RKO (cell line): ENCODE results near the gene ARAP3.
"Not testable (repeated sequence)": the region's sequence is repeated elsewhere in the genome, so short reads cannot be mapped to it uniquely, and the experiment has no call there.

Experiments used
- DNase-seq: peaks from one replicate; pipeline ENCODE4 v3.0.0-alpha.2; 2016; ENCODE audit warnings: low spot score

The ARAP3 gene, protein sequence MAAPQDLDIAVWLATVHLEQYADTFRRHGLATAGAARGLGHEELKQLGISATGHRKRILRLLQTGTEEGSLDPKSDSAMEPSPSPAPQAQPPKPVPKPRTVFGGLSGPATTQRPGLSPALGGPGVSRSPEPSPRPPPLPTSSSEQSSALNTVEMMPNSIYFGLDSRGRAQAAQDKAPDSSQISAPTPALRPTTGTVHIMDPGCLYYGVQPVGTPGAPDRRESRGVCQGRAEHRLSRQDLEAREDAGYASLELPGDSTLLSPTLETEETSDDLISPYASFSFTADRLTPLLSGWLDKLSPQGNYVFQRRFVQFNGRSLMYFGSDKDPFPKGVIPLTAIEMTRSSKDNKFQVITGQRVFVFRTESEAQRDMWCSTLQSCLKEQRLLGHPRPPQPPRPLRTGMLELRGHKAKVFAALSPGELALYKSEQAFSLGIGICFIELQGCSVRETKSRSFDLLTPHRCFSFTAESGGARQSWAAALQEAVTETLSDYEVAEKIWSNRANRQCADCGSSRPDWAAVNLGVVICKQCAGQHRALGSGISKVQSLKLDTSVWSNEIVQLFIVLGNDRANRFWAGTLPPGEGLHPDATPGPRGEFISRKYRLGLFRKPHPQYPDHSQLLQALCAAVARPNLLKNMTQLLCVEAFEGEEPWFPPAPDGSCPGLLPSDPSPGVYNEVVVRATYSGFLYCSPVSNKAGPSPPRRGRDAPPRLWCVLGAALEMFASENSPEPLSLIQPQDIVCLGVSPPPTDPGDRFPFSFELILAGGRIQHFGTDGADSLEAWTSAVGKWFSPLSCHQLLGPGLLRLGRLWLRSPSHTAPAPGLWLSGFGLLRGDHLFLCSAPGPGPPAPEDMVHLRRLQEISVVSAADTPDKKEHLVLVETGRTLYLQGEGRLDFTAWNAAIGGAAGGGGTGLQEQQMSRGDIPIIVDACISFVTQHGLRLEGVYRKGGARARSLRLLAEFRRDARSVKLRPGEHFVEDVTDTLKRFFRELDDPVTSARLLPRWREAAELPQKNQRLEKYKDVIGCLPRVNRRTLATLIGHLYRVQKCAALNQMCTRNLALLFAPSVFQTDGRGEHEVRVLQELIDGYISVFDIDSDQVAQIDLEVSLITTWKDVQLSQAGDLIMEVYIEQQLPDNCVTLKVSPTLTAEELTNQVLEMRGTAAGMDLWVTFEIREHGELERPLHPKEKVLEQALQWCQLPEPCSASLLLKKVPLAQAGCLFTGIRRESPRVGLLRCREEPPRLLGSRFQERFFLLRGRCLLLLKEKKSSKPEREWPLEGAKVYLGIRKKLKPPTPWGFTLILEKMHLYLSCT (N-terminal part only)

DNA sequence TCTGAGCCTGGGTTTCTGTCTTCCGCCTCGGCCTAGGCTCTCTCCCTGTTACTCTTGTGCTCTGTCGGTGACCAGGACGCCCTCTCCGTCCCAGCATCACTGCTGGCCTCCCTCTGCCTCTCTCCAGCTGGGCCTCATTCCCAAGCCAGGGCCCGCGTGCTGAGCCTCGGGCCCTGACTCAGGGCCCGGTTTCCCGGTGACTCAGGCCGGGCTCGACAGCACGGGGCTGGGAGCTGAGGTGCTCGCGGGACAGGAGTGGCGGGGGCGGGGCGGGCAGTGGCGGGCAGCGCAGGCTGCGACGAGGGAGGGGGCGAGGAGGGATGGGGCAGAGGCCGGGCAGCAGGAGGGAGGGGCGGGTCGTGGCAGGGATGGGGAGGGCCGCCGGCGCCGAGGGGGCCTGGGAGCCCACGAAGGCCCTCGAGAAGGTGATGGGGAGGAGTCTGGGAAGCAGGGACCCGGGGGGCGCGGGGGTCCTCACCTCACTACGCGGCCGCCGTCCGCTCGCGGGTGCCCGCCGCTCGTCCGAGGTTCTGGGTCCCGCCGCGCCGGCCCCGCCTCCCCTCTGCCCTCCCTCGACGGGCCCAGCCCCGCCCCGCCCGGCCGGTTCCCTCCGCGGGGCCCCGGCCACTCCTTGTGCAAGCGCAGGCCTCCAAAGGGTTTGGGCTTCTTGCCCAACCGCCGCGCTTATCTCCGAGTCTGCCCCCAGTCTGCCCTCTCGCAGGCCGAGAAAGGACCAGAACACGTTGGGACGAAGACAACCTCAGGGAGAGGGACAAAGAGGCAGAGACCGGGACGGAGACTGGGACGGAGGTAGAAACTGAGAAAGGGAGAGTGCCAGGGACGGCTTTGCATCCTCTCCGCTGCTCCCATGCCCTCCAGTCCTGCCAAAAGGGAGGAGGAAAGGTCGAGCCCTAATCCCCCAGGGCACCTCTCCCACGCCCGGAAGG is at the start of gene ARAP3:
Gene ARAP3, minus strand, starts transcription at position 536 of the 947 bp plus-strand sequence. CDS start 1,744 bp downstream, outside the sequence.
- peak; percentile 91 for DNase-seq

DNA sequence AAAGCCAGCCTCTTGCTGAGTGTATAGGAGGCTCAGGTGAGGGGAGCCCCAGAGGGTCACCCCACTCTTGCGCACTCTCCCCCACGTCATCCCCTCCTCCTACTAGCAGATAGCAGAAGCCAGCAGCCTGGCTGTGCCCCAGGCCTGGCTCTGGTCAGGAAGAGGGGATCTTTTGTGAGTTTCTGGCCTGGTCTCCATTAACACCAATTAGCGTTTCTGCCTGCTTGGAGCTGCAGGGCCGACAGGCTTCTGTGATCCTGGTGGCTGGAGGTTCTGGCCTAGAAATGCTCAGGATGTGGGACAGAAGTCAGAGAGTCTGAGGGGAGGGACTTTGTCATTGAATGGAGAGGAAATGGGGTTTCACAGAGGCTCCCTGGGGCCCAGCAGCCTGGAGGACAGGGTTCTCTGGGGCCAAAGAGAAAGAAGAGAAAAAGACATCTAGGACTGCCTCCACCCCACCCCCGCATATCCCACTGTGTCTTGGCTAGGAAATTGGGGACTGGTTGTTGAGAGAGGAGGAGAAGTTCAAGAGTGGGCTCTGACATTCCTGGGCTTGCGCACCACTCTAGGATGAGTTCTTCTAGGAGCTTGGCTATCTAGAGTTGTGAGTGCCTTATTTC is 47.5 kb upstream of the ARAP3 start:
- DNase-seq: no peak

DNA sequence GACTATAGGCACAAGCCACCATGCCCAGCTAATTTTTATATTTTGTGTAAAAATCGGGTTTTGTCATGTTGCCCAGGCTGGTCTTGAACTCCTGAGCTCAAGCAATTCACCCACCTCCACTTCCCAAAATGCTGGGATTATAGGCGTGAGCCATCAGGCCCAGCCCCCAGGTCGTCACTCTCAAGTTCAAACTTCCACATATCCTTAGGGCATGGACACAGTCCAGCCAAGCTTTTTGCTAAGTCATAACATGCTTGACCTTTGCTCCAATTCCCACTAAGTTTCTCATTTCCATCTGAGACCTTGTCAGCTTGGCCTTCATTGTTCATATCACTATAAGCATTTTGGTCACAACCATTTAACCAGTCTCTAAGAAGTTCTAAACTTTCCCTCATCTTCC is 43.9 kb upstream of the ARAP3 start:
- no peak for DNase-seq

DNA sequence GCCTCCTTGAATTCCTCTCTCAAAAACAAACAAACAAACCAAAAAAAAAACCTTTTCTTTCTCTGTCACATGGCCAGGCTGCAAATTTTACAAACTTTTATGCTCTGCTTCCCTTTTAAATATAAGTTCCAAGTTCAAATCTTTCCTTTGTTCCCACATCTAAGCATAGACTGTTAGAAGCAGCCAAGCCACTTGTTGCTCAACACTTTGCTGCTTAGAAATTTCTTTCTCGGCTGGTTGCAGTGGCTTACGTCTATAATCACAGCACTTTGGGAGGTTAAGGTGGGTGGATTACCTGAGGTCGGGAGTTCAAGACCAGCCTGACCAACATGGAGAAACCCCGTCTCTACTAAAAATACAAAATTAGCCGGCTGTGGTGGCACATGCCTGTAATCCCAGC is 43.1 kb upstream of the ARAP3 start:
- DNase-seq: not testable (repeated sequence)

DNA sequence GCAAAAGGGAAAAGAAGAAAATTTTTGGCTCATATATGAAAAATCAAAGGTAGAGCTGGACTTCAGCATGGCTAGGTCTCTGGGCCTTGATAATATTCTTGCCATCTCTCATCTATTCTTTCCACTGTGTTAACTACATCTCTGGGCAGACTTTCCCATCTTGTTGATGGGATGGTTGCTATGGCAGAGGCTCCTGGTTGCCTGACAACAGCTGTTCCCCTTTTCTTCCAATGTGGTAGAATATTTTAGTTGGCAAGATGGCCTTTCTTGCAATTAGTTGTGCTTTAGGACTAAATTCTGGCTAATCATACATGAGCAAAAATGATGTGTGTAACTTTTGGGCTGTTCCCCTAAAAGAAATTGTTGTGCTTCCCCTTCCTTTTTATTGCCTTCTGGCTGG is 40.2 kb upstream of the ARAP3 start:
- no peak for DNase-seq

DNA sequence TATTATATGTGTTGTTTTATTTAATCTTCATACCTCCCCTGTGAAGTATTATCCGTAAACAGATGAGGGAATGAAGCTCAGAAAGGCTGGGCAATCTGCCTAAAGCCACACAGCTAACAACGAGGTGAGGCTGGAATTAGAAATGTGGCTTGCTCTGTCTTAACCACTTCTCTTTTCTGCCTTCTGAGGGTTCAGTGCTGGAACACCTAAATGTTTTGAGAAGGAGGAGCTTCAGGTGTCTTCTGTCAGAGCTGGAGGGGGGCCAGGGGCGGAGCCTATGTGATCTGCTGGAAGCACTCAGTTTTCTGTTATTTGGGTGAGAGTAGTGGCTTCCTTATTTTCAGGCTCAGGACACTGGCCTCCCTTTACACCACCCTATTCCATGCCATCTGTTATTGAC is 35.0 kb upstream of the ARAP3 start:
- DNase-seq: no peak

DNA sequence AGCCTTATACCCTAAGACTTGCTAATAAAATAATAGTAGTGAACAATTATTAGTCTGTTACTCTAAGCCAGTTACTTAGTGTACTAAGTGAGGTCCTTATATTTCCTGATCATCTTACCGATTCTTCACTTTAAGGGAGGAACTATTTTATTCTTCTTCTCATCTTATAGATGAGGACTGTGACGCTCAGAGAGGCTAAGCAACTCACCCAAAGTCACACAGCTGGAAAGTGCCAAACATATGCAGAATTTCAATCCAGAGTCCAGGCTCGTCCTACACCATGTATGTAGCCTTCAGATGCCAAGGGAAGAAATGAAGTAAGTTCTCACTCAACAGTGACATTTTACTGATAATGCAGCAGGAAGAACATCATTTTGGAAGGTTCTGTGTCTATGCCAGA is 34.4 kb upstream of the ARAP3 start:
- no peak for DNase-seq

DNA sequence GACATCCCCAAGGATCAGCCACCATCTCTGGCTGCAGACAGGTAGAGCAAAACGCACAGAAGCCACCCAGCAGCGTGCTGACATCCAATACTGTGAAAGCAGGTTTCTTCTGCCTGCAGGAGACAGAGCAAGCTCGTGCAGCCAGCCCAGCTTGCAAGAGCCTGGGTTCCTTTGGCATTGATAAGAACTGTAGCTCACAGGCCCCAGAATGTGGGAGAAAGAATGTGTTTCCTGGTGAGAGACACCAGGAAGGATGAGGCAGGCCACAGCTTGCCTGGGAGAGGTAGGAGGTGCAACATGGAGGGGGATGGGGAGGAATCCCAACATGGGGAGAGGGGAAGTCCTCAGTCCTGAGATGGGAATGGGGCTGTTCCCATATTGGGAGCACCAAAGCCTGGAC is 34.0 kb upstream of the ARAP3 start:
- no peak for DNase-seq

DNA sequence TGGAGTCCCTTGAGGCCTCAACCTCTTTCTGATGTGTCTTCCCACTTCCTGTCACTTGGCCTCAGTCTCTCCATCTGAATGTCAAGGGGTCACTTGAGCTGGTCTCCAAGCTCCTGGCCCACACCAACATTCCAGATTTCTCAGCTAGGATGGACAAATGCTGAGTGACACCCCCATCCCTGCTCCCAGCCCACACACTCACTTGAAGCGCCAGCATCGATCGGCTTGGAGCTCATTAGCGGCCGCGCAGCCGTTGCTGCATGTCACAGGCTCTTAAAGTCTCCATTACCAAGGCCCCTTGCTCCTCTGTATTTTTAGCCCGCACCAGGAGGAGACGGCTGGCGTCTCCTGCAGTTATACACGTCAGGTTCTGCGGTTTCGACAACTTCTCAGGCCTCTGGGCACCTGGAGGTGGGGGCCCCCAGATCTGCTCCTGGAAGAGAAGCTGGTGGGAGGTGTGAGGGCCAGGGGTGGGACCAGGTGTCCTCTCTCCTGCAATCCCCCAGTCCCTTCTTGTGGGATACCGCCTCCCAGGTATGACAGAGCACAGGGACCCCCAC is 33.4 kb upstream of the ARAP3 start:
- no peak for DNase-seq

DNA sequence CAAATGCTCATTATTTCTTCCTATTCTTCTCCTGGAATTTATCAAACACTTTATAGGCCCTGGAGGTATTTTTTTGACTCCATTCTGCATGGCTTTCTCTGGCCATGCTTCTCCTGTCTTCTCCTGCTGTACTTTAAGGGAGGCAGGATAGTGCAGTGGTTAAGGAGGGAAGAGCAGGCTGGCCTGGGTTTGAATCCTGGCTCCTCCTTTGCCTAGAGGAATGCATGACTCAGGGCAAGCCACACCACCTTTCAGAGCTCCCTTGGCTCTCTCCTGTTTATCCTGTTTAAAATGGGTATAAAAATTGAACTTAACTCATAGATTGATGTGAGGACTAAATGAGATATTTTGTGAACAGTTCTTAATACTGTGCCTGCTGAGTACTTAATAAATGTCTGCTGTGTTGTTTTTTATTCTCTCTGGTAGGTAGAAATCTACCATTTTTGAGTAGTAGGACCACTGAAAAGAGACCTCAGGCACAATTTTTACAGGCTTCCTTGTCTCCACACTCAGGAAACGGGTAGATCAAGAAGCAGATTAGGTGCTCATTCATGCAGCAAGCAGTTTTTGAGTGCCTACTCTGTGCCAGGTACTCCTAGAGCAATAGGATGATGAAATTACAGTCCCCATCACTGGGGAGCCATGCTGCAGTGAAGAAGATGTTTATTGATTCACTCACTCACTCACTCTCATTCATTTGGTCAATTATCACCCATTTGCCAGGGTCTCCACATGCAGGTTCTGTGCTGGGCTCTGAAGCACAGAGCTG is 32.7 kb upstream of the ARAP3 start:
- DNase-seq: peak; percentile 18

DNA sequence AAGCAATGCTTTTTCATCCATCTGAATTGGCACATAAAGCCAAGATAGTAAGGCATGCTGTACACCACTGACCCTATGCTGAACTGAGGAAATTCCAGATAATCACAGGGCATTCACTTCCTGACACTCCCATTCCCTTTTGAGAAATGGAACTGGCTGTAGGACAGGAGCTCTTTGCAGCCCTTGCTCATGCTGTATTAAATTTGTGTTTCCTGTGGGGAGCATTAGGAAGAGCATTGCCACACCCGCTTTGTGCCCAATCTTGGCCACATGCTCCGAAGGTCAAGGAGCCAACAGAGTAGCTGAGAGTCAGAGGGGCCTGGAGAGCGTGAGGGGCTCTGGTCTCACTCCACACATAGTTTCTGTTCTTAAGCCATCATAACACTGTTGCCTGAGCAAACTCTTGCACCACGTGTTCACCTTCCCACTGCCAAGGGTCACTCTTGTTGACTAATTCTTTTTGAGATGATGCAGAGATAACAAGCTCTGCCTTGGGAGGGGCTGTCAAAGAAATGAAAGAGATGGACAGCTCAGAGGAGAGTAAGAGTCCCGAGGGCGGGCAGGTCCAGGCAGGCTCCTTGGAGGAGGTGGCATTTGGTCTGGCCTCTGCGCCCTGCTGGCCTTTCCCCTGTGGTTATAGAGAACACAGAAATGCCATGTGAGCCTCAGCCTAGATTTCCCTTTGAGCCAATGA is 31.7 kb upstream of the ARAP3 start:
- no peak for DNase-seq

DNA sequence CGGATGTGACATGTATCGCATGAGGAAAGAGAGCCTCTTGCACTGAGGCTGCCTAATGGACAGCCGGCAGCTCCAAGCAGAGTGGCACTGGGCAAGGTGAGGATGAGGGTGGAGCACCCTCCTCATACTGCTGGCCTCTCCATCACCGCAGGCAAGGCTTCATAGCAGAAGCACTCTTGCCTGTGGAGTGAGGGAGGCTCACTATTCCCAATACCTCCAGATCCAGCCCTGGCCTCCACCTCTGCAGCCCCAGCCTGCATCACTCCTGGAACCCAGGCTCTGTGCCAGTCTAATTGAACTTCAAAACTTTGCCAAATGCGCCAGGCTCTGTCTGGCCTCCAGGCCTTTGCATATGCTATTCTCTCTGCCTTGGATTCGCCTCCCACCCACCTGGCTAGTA is 29.7 kb upstream of the ARAP3 start:
- DNase-seq: no peak

DNA sequence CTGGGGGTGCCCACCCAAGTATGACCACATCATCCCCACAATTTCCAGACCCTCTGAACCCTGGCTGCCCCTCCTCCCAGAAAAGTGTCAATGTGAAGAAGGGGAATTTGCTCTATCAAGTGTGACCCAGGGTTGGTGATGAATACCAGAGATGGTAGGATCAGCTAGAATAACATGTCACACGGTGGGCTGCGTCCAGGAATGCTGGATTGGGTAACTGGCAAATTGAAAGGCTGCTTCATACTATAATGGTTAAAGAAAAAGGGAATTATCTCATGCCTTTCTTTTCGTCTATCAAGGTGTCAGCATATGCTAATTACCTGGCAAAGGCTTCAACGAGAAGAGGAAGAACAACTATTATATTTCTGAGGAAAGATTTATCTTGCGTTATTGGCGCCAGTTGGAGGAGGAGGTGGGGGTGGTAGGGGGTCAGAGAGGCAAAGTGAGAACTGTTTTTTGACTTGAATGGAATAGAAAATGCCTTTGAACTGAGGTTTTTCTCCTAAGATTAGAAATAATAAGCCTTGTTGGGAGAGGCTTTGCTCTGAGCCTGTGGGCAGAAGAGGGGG is 27.8 kb upstream of the ARAP3 start:
- DNase-seq: no peak

DNA sequence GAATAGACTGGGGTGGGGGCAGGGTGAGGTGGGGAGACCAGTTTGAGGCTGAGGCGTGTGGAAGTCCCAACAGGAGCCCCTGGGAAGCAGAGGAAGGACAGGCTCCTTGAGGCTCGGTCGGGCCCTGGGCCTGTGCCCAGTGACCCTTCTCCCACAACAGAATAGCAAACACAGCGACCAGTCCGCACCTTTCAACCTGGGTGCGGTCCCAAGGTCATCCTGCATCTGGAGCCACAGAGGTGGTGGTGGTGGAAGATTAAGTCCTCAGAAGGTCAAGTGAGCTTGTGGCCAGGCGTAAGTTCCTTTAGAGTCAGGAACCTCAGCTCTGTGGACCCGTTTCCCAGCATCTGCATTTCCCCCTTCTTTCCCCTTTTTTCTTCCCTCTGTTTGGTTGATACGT is 26.0 kb upstream of the ARAP3 start:
- no peak for DNase-seq

DNA sequence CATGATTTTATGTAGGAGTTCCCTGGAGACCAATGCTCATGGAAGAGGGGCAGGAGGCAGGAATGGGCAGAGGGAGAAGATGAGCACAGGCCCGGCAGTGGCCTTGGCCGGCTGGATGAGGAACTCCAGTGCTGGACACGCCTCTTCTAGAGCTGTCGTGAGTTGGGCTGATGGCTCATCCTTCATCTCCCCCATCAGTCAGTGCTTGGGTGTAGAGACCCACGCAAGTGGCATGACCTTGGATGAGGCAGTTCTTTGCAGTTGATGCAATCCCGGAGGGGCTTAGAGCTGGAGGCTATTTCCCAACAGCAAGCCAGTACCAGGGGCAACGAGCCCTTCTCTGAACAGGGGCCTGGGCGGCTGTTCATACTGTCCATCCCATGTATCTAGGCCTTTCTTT is 25.5 kb upstream of the ARAP3 start:
- DNase-seq: no peak

DNA sequence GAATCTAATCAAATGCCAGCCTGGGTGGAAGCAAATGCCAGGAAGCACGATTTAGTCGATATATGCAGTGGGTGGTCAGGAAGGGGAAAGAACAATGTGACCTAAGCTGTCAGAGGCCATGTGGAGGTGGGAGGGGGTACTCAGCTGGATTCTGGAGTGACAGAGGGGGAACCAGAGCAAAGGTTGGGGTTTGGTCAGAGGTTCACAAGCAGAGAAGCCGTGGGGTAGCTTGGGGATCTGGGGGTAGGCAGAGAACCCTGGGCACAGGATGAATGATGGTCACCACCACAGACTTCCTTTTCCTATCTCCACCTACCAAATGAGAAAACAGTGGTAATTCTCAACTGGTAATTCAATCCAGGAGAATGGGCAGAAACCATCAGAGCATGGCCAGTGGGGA is 24.1 kb upstream of the ARAP3 start:
- DNase-seq: no peak

DNA sequence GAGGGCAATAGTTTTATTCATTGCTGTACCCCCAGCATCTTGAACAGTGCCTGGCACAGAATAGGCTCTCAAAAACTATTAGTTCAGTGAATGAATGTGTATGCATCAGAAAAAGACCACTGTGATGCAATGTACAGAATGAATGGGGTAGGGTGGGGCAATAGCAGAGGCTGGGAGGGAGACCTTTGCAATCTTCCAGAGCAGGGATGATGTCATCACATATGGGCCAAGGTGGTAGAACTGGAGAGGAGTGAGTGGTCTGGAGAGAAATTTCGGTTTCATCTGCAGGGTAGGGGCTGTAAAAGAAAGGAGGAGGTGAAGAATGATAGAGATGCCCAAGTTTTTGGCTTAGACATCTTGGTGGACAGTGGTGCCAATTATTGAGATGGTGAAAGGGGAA is 23.4 kb upstream of the ARAP3 start:
- no peak for DNase-seq

DNA sequence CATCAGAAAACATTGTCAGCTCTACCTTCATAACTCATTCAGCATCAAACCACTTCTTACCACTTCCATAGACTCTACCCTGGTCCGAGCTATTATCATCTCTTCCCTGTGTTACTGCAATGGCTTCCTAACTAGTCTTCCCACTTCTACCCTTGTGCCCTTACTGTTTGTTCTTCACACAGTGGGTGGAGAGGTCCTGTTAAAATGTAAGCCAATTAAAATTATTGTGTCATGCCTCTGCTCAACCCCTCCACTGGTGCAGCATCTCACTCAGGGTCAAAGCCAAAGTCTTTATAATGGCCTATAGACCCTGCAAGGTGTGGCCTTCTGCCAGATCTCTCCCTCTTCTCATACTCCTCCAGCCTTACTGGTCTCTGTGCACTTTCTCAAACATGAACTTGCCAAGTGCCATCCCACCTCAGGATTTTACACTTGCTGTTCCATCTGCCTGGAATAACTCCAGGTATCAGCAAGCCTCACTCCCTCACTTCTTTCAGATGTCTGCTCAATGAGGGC is 22.8 kb upstream of the ARAP3 start:
- DNase-seq: no peak
